Skeletal muscle satellite cell (primary cell): Measurements from ENCODE around the gene KLK12.

Experiments
- H3K27me3 ChIP-seq: 2 replicates; pipeline ENCODE4 v1.7.0; 2013; ENCODE audit warnings: low read length; ENCODE audit not compliant: control insufficient read depth, insufficient read depth
- H3K36me3 ChIP-seq: 2 replicates; pipeline ENCODE4 v1.7.0; 2013; ENCODE audit warnings: mild to moderate bottlenecking, control low read depth, low read length; ENCODE audit not compliant: insufficient read depth
- H3K4me1 ChIP-seq: 2 replicates; pipeline ENCODE4 v1.7.0; 2013; ENCODE audit warnings: low read length; ENCODE audit not compliant: control insufficient read depth, insufficient read depth
- H3K4me2 ChIP-seq: 2 replicates; pipeline ENCODE4 v1.7.0; 2013; ENCODE audit warnings: mild to moderate bottlenecking, low read length
- H3K4me3 ChIP-seq: 2 replicates; pipeline ENCODE4 v1.7.0; 2013; ENCODE audit warnings: low read length
- H3K9ac ChIP-seq: 2 replicates; pipeline ENCODE4 v1.7.0; 2013; ENCODE audit warnings: mild to moderate bottlenecking, low read depth, low read length, moderate library complexity
- H3K9me3 ChIP-seq: replicated peaks from 2 replicates; pipeline ENCODE4 v1.7.0; 2013; ENCODE audit warnings: mild to moderate bottlenecking, control low read depth, low read length

Gene KLK12

DNA sequence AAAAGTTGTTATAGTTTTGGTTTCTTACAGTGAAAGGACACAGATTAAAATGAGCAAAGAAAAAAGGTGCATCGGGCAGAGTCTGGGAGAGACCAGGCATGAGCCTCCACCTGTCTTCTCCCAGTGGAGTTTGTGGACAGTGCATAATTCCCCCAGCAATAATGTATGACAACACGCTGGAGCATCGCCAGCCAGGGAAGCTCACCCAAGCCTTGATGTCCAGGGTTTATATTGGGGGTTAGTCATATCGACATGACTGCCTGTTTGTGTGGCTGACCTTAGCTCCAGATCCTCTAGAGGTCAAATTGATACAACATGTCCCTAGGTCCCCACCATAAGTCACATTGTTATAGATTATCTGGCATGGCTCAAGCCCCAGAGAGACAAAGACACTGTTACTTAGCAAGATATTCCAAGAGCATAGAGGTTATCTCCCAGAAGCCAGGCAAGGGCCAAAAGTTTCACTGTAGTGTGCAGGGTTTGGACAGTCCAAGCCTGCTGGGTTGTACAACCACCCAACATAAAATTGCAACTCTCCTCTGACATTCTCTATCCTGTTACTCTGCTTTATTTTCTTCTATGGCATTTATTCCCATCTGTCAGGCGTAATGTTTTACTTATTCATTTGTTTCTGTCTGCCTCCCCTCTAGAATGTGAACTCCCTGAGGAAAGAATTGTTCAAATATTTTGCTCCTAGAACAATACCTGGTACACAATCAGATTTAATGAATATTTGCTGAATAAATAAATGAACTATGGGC, 35.7 kb upstream of the KLK12 start:
- H3K36me3 ChIP-seq = no peaks in the 10 kb centered on the region
- H3K27me3 ChIP-seq = no peaks in the 10 kb centered on the region
- H3K4me3 ChIP-seq = no peak overlapping the region
- no peaks in the 10 kb centered on the region for H3K9me3 ChIP-seq
- H3K4me1 ChIP-seq = no peaks in the 10 kb centered on the region
- no peak overlapping the region for H3K4me2 ChIP-seq
- H3K9ac ChIP-seq = no peak overlapping the region

DNA sequence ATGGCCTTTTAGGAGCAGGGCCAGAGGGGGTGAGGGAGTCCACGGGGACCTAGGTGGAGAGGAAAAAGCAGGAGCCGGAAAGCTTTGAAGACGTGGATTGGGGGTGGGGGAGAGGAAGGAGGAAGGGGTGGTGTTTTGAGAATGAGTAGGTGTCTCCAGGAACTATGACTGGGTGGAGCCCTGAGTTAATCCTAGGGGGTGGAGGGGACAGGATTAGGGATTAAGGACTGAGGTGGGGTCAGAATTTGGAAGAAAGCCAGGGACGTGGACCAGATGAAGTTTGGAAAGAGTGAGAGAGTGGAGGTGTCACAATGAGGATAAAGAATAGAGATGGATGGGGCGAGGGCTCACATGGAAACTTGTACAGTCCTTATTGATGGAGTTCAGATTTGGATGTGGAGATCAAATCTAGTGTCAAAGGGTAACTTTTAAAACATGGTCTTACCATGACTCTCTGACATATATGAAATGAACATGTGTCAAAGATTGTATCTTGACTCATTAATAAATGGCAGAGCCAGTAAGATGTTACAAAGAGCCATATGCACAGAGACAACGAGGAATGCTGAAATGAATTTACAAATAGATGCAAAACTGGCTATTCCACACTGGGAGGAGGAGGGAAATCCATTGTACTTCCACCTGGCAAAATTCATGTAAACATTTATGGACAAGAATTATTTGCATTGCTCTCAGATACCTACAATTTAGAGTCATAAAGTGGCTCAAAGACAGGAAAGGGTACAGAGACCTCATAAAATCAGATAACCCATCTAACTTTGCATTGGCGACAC, 31.8 kb upstream of the KLK12 start:
- H3K36me3 ChIP-seq = no peaks in the 10 kb centered on the region
- no peak overlapping the region for H3K4me3 ChIP-seq
- no peaks in the 10 kb centered on the region for H3K4me1 ChIP-seq
- H3K9ac ChIP-seq = no peak overlapping the region
- no peak overlapping the region for H3K4me2 ChIP-seq
- H3K27me3 ChIP-seq = no peaks in the 10 kb centered on the region
- no peaks in the 10 kb centered on the region for H3K9me3 ChIP-seq

DNA sequence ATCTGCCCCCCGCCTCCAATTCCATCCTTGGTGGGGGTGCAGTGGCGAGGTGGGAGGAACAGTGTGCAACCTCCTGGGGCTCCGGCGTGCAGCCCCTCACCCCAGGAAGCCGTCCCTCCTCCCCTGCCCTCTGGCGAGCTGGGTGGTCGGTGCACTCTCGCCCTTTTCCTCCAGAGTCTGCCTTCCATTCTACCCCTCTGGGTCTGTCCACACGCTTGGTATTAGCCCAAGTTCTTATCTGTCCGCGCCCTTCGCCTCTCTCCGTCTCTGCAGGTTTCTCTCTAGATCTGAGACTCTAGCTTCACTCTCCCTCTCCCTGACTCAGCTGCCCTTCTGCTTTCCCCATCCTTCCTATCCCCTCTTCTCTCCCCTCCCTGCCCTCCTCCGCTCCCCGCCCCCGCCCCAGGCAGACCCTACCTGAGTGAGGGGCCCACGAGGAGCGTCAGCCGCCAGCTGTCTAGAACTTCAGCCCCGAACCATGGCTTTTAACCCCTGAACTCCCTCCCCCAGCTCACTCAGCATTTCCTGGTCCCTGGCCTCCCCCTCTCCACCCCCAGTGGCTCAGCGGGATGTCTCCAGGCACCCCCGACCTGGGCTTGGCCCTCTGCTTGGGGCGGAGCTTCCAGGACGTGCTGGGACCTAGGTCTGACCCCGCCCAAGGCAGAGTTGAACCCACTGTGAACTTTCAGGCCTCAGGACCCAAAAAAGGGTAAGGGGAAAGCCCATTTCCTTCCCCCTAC, 30.6 kb upstream of the KLK12 start:
- no peak overlapping the region for H3K4me3 ChIP-seq
- no peaks in the 10 kb centered on the region for H3K9me3 ChIP-seq
- H3K4me2 ChIP-seq = no peak overlapping the region
- no peaks in the 10 kb centered on the region for H3K4me1 ChIP-seq
- no peaks in the 10 kb centered on the region for H3K36me3 ChIP-seq
- H3K27me3 ChIP-seq = no peaks in the 10 kb centered on the region
- no peak overlapping the region for H3K9ac ChIP-seq

DNA sequence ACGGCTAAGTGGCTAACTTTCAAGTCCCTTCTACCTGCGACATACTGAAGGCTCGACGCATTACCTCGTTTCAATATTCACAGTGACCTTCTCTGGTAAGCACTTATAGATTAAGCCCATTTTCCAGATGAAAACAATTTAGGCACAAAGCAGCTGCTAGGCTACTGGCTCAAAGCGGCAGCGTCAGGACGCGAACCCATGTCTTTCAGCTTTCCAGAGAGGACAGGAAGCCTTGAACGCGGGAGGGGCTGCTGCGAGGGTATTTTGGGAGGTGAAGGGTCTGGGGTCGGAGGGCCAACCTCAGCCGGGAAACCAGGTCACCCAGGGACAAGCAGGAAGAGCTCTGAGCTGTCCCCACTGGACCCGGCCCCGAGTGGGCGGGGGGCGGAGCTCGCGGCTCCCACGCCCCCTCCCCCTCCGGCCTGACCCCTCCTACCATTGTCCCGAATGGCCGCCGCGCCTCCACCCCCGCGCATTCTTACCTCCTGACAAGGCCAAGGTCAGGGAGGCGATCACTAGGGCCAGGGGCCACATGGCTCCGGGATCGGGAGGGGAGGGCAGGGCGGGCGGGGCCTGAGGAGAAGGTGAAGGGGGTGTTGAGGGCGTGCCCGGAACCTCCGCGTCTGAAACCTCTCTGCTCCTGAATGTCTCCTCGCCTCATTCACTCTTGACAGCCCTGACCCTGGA, 29.9 kb upstream of the KLK12 start, which contains the start of gene KLK13:
Gene KLK13 (minus strand): TSS at position 559 of the 687 bp plus-strand sequence. CDS start 25 bp downstream, at position 534.
- Histone ChIP-seq H3K9ac (no peak within 1 kb of the TSS), H3K4me3 (no peak within 1 kb of the TSS), H3K27me3 (no peaks in the 10 kb centered on the region), H3K36me3 (no peaks in the 10 kb centered on the region), H3K4me1 (no peaks in the 10 kb centered on the region), H3K4me2 (no peak within 1 kb of the TSS), H3K9me3 (no peaks in the 10 kb centered on the region)

DNA sequence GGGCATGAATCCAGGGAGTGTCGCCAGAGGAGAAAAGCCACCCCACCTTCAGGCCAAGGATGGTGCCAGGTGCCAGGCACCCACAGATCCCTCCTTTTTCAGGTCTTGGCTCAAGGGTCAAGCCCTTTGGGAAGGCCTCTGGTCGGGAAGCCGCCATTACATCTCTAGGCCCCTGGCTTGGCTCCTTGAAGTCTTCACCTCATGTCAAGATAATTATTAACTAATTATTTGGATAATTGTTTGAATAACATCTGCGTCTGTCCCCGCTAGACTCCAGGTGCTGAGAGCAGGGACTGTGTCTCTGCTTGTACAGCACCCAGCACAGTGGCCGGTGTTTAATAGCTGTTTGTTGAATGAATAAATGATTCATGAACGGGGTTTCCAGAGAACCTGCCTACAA, 28.9 kb upstream of the KLK12 start:
- Histone ChIP-seq H3K27me3 (no peaks in the 10 kb centered on the region), H3K36me3 (no peaks in the 10 kb centered on the region)

GRCh38 chr19:51060973-51061372, 26.2 kb upstream of the KLK12 start:
- Histone ChIP-seq H3K9ac (no peak overlapping the region), H3K4me2 (no peak overlapping the region), H3K4me3 (no peak overlapping the region), H3K27me3 (no peaks in the 10 kb centered on the region), H3K4me1 (no peaks in the 10 kb centered on the region), H3K9me3 (no peaks in the 10 kb centered on the region), H3K36me3 (no peaks in the 10 kb centered on the region)

More for the DNA sequence above, 28.9 kb upstream of the KLK12 start:
- Histone ChIP-seq H3K9ac (no peak overlapping the region), H3K9me3 (no peaks in the 10 kb centered on the region), H3K4me2 (no peak overlapping the region), H3K4me3 (no peak overlapping the region), H3K4me1 (no peaks in the 10 kb centered on the region)

GRCh38 chr19:51060336-51060735, 25.5 kb upstream of the KLK12 start:
- Histone ChIP-seq H3K4me1 (no peaks in the 10 kb centered on the region), H3K9me3 (no peaks in the 10 kb centered on the region), H3K9ac (no peak overlapping the region), H3K4me3 (no peak overlapping the region), H3K4me2 (no peak overlapping the region), H3K36me3 (no peaks in the 10 kb centered on the region), H3K27me3 (no peaks in the 10 kb centered on the region)

- no peaks in the 10 kb centered on the region for H3K4me1 ChIP-seq
- no peaks in the 10 kb centered on the region for H3K36me3 ChIP-seq
- no peaks in the 10 kb centered on the region for H3K27me3 ChIP-seq
- H3K4me2 ChIP-seq = no peak overlapping the region
- no peaks in the 10 kb centered on the region for H3K9me3 ChIP-seq
- no peak overlapping the region for H3K4me3 ChIP-seq
- no peak overlapping the region for H3K9ac ChIP-seq
Observed at GRCh38 chr19:51059715-51060114, 24.9 kb upstream of the KLK12 start.

- H3K4me2 ChIP-seq = no peak overlapping the region
- H3K4me3 ChIP-seq = no peak overlapping the region
- H3K9me3 ChIP-seq = no peaks in the 10 kb centered on the region
- no peaks in the 10 kb centered on the region for H3K4me1 ChIP-seq
- H3K36me3 ChIP-seq = no peaks in the 10 kb centered on the region
- H3K9ac ChIP-seq = no peak overlapping the region
- no peaks in the 10 kb centered on the region for H3K27me3 ChIP-seq
Observed at GRCh38 chr19:51055866-51056265, 21.1 kb upstream of the KLK12 start.

DNA sequence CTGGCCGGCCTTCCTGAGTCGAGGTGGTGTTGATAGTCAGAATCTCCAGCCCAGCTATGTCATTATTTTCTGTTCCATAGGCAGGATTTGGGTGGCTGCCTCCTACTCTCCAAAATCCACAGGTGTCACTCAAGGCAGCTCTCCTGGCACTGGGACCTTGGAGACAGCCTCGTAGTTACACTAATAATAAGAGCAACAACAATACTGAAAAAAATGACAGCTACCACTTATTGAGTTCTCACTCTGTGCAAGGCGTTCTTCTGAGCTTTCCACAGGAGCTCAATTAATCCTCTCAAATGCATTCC, 12.2 kb upstream of the KLK12 start:
- no peaks in the 10 kb centered on the region for H3K9me3 ChIP-seq
- no peaks in the 10 kb centered on the region for H3K27me3 ChIP-seq
- H3K36me3 ChIP-seq = no peaks in the 10 kb centered on the region
- no peak overlapping the region for H3K4me2 ChIP-seq
- no peaks in the 10 kb centered on the region for H3K4me1 ChIP-seq
- no peak overlapping the region for H3K4me3 ChIP-seq
- H3K9ac ChIP-seq = no peak overlapping the region

DNA sequence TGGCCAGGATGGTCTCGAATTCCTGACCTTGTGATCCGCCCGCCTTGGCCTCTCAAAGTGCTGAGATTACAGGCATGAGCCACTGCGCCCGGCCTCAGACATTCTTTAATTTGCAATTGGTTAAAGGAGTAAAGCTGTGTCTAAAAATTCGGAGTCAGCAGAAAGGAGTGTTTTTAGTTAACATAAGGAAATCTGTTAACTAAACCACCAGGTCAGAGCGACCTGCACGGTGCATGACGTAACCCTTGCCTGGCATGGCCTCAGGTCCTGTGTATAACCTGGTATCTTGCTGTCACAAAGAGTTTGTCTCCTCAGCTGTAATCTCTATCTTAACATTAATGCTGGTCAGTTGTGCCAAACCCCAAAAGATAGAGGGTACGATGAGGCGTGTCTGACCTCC, 9.5 kb upstream of the KLK12 start:
- H3K4me1 ChIP-seq = no peaks in the 10 kb centered on the region
- H3K9ac ChIP-seq = no peak overlapping the region
- no peak overlapping the region for H3K4me2 ChIP-seq
- H3K36me3 ChIP-seq = no peaks in the 10 kb centered on the region
- no peak overlapping the region for H3K4me3 ChIP-seq
- no peaks in the 10 kb centered on the region for H3K27me3 ChIP-seq
- H3K9me3 ChIP-seq = no peaks in the 10 kb centered on the region
